Thyroid gland (tissue), 4 donors: Measurements from ENCODE around the gene EFNA2.

Experiments
- CTCF ChIP-seq, 6 experiments: fragments of 200-600 bp in 3 of 6; fragments of 450-650 bp in 3 of 6; sonication (generic) in 3 of 6; IDR thresholded peaks; one replicate each; pipeline ENCODE4 v1.5.1; 2016 to 2019; ENCODE audit warnings: antibody characterized with exemption in 6 of 6, mild to moderate bottlenecking in 2 of 6, inconsistent platforms in 1 of 6, moderate library complexity in 1 of 6
- POLR2A ChIP-seq, 2 donors: fragments of 450-650 bp; IDR thresholded peaks; one replicate each; pipeline ENCODE4 v1.6.1; 2017; ENCODE audit warnings: antibody characterized with exemption in 2 of 2, mild to moderate bottlenecking in 2 of 2, moderate library complexity in 1 of 2

GRCh38 chr19:1252821-1253513 is 32.7 kb upstream of the EFNA2 start:
- no peak for TF ChIP-seq CTCF (IDR thresholded peaks at IDR 0.05)
- TF ChIP-seq POLR2A (IDR thresholded peaks at IDR 0.05): no peak
